ENCODE measurements around the gene MGAT5.

Gene MGAT5

GRCh38 chr2:134331081-134331480 lies 77.2 kb downstream of the MGAT5 start:
- no peak for DNase-seq (ENCODE audit: low read depth in 1 of 2, low spot score in 1 of 2)

GRCh38 chr2:134333646-134334189 lies 79.8 kb downstream of the MGAT5 start:
- no peak for DNase-seq (ENCODE audit: low read depth in 1 of 2, low spot score in 1 of 2)

- DNase-seq (ENCODE audit: low read depth in 1 of 2, low spot score in 1 of 2) = no peak
Measured at GRCh38 chr2:134334542-134335353, 80.9 kb downstream of the MGAT5 start.

GRCh38 chr2:134335601-134336000 lies 81.7 kb downstream of the MGAT5 start:
- no peak for DNase-seq (ENCODE audit: low read depth in 1 of 2, low spot score in 1 of 2)

GRCh38 chr2:134336352-134336751 lies 82.5 kb downstream of the MGAT5 start:
- no peak for DNase-seq (ENCODE audit: low read depth in 1 of 2, low spot score in 1 of 2)

GRCh38 chr2:134336921-134337320 lies 83.0 kb downstream of the MGAT5 start:
- DNase-seq (ENCODE audit: low read depth in 1 of 2, low spot score in 1 of 2) = no peak

- no peak for DNase-seq (ENCODE audit: low read depth in 1 of 2, low spot score in 1 of 2)
Measured at GRCh38 chr2:134337631-134338030, 83.8 kb downstream of the MGAT5 start.

- no peak for DNase-seq (ENCODE audit: low read depth in 1 of 2, low spot score in 1 of 2)
Measured at GRCh38 chr2:134338208-134338607, 84.3 kb downstream of the MGAT5 start.

- no peak for DNase-seq (ENCODE audit: low read depth in 1 of 2, low spot score in 1 of 2)
Measured at GRCh38 chr2:134341476-134341875, 87.6 kb downstream of the MGAT5 start.

GRCh38 chr2:134344954-134345697 lies 91.3 kb downstream of the MGAT5 start:
- DNase-seq (ENCODE audit: low read depth in 1 of 2, low spot score in 1 of 2) = no peak

GRCh38 chr2:134346141-134346540 lies 92.3 kb downstream of the MGAT5 start:
- no peak for DNase-seq (ENCODE audit: low read depth in 1 of 2, low spot score in 1 of 2)

- DNase-seq (ENCODE audit: low read depth in 1 of 2, low spot score in 1 of 2) = no peak
Measured at GRCh38 chr2:134347756-134348155, 93.9 kb downstream of the MGAT5 start.

- DNase-seq (ENCODE audit: low read depth in 1 of 2, low spot score in 1 of 2) = no peak
Measured at GRCh38 chr2:134348239-134348638, 94.4 kb downstream of the MGAT5 start.

GRCh38 chr2:134348760-134349159 lies 94.9 kb downstream of the MGAT5 start:
- no peak for DNase-seq (ENCODE audit: low read depth in 1 of 2, low spot score in 1 of 2)

- DNase-seq (ENCODE audit: low read depth in 1 of 2, low spot score in 1 of 2) = no peak
Measured at GRCh38 chr2:134351016-134351415, 97.1 kb downstream of the MGAT5 start.

- DNase-seq (ENCODE audit: low read depth in 1 of 2, low spot score in 1 of 2) = no peak
Measured at GRCh38 chr2:134351899-134352298, 98.0 kb downstream of the MGAT5 start.

- DNase-seq (ENCODE audit: low read depth in 1 of 2, low spot score in 1 of 2) = no peak
Measured at GRCh38 chr2:134352844-134353243, 99.0 kb downstream of the MGAT5 start.

GRCh38 chr2:134354611-134355010 lies 100.7 kb downstream of the MGAT5 start:
- DNase-seq (ENCODE audit: low read depth in 1 of 2, low spot score in 1 of 2) = no peak

GRCh38 chr2:134357814-134358213 lies 103.9 kb downstream of the MGAT5 start:
- DNase-seq (ENCODE audit: low read depth in 1 of 2, low spot score in 1 of 2) = no peak

- no peak for DNase-seq (ENCODE audit: low read depth in 1 of 2, low spot score in 1 of 2)
Measured at GRCh38 chr2:134359367-134360081, 105.7 kb downstream of the MGAT5 start.

GRCh38 chr2:134360745-134361487 lies 107.0 kb downstream of the MGAT5 start:
- DNase-seq (ENCODE audit: low read depth in 1 of 2, low spot score in 1 of 2) = no peak

Data from stimulated activated CD4-positive, alpha-beta T cell treated with anti-CD3 and anti-CD28 coated beads, Interleukin-15, amount 100 ng/mL, for 1 hour (primary cell).